HepG2 (cell line): ENCODE data around the gene CD300LF. TPM values are rescaled to one million over a fixed set of nuclear protein-coding genes. Genes with fewer than 3 reads are reported as not detected.

Source experiments
- ASH2L ChIP-seq: fragments of 300-600, 200-600 bp; sonication (generic); IDR thresholded peaks from 2 replicates; pipeline ENCODE4 v1.7.0; 2017; ENCODE audit warnings: low read depth, mild to moderate bottlenecking, moderate library complexity, mixed read lengths, low read length; ENCODE audit not compliant: insufficient read length
- ATF6 ChIP-seq: sonication (generic); formaldehyde crosslinking; conservative IDR thresholded peaks from 2 replicates; pipeline ENCODE4 v1.4.0; 2020; ENCODE audit warnings: missing genetic modification reagents
- BRCA1 ChIP-seq: sonication (generic); formaldehyde crosslinking; IDR thresholded peaks from 2 replicates; pipeline ENCODE4 v1.4.0; 2020; ENCODE audit warnings: missing genetic modification reagents
- E2F1 ChIP-seq: sonication (generic); formaldehyde crosslinking; IDR thresholded peaks from 2 replicates; pipeline ENCODE4 v1.5.0; 2020; ENCODE audit warnings: missing genetic modification reagents
- GLMP ChIP-seq: sonication (generic); formaldehyde crosslinking; IDR thresholded peaks from 2 replicates; pipeline ENCODE4 v1.9.0; 2021; ENCODE audit warnings: missing genetic modification reagents, mild to moderate bottlenecking, borderline replicate concordance
- MED1 ChIP-seq: sonication (generic); formaldehyde crosslinking; IDR thresholded peaks from 2 replicates; pipeline ENCODE4 v1.4.0; 2020; ENCODE audit warnings: missing genetic modification reagents
- MIER3 ChIP-seq: IDR thresholded peaks from 2 replicates; pipeline ENCODE4 v1.6.1; 2016; ENCODE audit warnings: missing compliant biosample characterization, borderline replicate concordance
- PAF1 ChIP-seq: IDR thresholded peaks from 2 replicates; pipeline ENCODE4 v1.6.1; 2016; ENCODE audit warnings: missing genetic modification reagents, missing compliant biosample characterization
- PPARG ChIP-seq: conservative IDR thresholded peaks from 2 replicates; pipeline ENCODE4 v1.6.1; 2016; ENCODE audit warnings: missing biosample characterization, missing genetic modification reagents
- USF2 ChIP-seq, 2 experiments: sonication (generic) in 1 of 2; formaldehyde crosslinking in 1 of 2; IDR thresholded peaks; 2 replicates each; pipeline versions ENCODE4 v1.5.1 to v1.6.1; 2011 to 2020; ENCODE audit warnings: borderline replicate concordance in 1 of 2, low read depth in 1 of 2, low read length in 1 of 2, mild to moderate bottlenecking in 1 of 2, missing genetic modification reagents in 1 of 2, moderate library complexity in 1 of 2
- ZNF280B ChIP-seq: sonication (generic); formaldehyde crosslinking; IDR thresholded peaks from 2 replicates; pipeline ENCODE4 v1.5.0; 2020; ENCODE audit warnings: missing genetic modification reagents, mild to moderate bottlenecking, borderline replicate concordance
- ZNF326 ChIP-seq: sonication (generic); formaldehyde crosslinking; IDR thresholded peaks from 2 replicates; pipeline ENCODE4 v1.4.0; 2020; ENCODE audit warnings: missing genetic modification reagents, borderline replicate concordance
- ZNF33A ChIP-seq: sonication (generic); formaldehyde crosslinking; IDR thresholded peaks from 2 replicates; pipeline ENCODE4 v1.5.1; 2020; ENCODE audit warnings: missing genetic modification reagents, mild to moderate bottlenecking, moderate library complexity, borderline replicate concordance
- ZNF678 ChIP-seq: sonication (generic); formaldehyde crosslinking; IDR thresholded peaks from 2 replicates; pipeline ENCODE4 v1.4.0; 2020; ENCODE audit warnings: mild to moderate bottlenecking, missing genetic modification reagents
- ZSCAN9 ChIP-seq: IDR thresholded peaks from 2 replicates; pipeline ENCODE4 v1.6.1; 2016; ENCODE audit warnings: borderline replicate concordance
- ZUFSP ChIP-seq: sonication (generic); formaldehyde crosslinking; IDR thresholded peaks from 2 replicates; pipeline ENCODE4 v1.9.0; 2021; ENCODE audit warnings: missing genetic modification reagents, mild to moderate bottlenecking, borderline replicate concordance
- polyA plus RNA-seq, 8 experiments: library from polyadenylated mRNA; depleted of rRNA in 3 of 8; stranded (reverse) in 7 of 8; unstranded in 1 of 8; fragments of >200 nt; fragmentation: Illumina TruSeq in 4 of 8; extraction: Trizol in 4 of 8; gene quantifications; 2 replicates each; pipeline versions ENCODE4 v1.2.1 to v1.2.3, GENCODE V29; 2011 to 2016; ENCODE audit warnings: low read depth in 4 of 8, missing spikeins in 1 of 8, mixed read lengths in 1 of 8; ENCODE audit not compliant: insufficient read depth in 1 of 8
- total RNA-seq, 5 experiments: library from RNA; depleted of rRNA; stranded (reverse); fragments of >200 nt; fragmentation: Illumina TruSeq; extraction: Trizol; gene quantifications; 2 replicates each; pipeline ENCODE4 v1.2.3, GENCODE V29; 2016; ENCODE audit warnings: low read depth in 1 of 5

The CD300LF gene
- total and polyA plus RNA-seq, 2 of the 13 experiments (the other 11 are each of a cell fraction or from before 2014, with no cell fraction given), result not detected

- TF ChIP-seq ASH2L (peak; percentile 43), ZNF326 (CRISPR knock-in tag) (no peak), ZNF678 (no peak), GLMP (CRISPR knock-in tag) (no peak), USF2 (IDR thresholded peaks at IDR 0.05; ENCODE audit: low read depth, low read length) (no peak), USF2 (CRISPR knock-in tag; IDR thresholded peaks at IDR 0.05; ENCODE audit: borderline replicate concordance) (no peak), ZUFSP (CRISPR knock-in tag) (no peak), MED1 (CRISPR knock-in tag) (no peak), BRCA1 (CRISPR knock-in tag) (no peak), ATF6 (CRISPR knock-in tag) (no peak), MIER3 (CRISPR knock-in tag) (no peak), PPARG (CRISPR knock-in tag) (peak; percentile 78), PAF1 (no peak), ZNF33A (CRISPR knock-in tag) (no peak), ZSCAN9 (CRISPR knock-in tag) (no peak), E2F1 (no peak), ZNF280B (CRISPR knock-in tag) (peak; percentile 88)
These were observed 40.2 kb upstream of the CD300LF start (continued) for GRCh38 chr17:74752822-74753401.
